Stimulated activated naive CD4-positive, alpha-beta T cell (primary cell): ENCODE measurements around the gene SLC6A4.

Experiments
- DNase-seq, 6 experiments: peaks; one replicate each; lab custom pipeline; 2025; lab: John Stamatoyannopoulos, UW

The SLC6A4 gene

GRCh38 chr17:30235386-30236296 is at the start of gene SLC6A4:
Gene SLC6A4 (minus strand): TSS chr17:30235697. CDS start chr17:30221958, 13,739 bp downstream.
- no peak for DNase-seq

- no peak for DNase-seq
These were observed 43.7 kb upstream of the SLC6A4 start for GRCh38 chr17:30279156-30279555.

GRCh38 chr17:30278032-30278431 is 42.5 kb upstream of the SLC6A4 start:
- DNase-seq, result no peak

GRCh38 chr17:30275911-30276310 is 40.4 kb upstream of the SLC6A4 start:
- no peak for DNase-seq

- DNase-seq, result no peak
These were observed 39.4 kb upstream of the SLC6A4 start for GRCh38 chr17:30274887-30275286.

GRCh38 chr17:30273373-30273772 is 37.9 kb upstream of the SLC6A4 start:
- no peak for DNase-seq

GRCh38 chr17:30271102-30271501 is 35.6 kb upstream of the SLC6A4 start:
- no peak for DNase-seq

- DNase-seq, result no peak
These were observed 32.1 kb upstream of the SLC6A4 start for GRCh38 chr17:30267625-30268024.

- DNase-seq, result no peak
These were observed 28.2 kb upstream of the SLC6A4 start for GRCh38 chr17:30263552-30264333.

GRCh38 chr17:30256756-30257506 is 21.4 kb upstream of the SLC6A4 start:
- DNase-seq, result no peak

- no peak for DNase-seq
These were observed 18.7 kb upstream of the SLC6A4 start for GRCh38 chr17:30254150-30254549.

- DNase-seq, result no peak
These were observed 17.8 kb upstream of the SLC6A4 start for GRCh38 chr17:30253312-30253711.

GRCh38 chr17:30251931-30252330 is 16.4 kb upstream of the SLC6A4 start:
- no peak for DNase-seq

GRCh38 chr17:30249460-30249859 is 14.0 kb upstream of the SLC6A4 start:
- DNase-seq, result no peak

GRCh38 chr17:30248786-30249185 is 13.3 kb upstream of the SLC6A4 start:
- DNase-seq, result no peak

GRCh38 chr17:30246460-30246859 is 11.0 kb upstream of the SLC6A4 start:
- no peak for DNase-seq

- no peak for DNase-seq
These were observed 9.4 kb upstream of the SLC6A4 start for GRCh38 chr17:30244853-30245385.

GRCh38 chr17:30243568-30243967 is 8.1 kb upstream of the SLC6A4 start:
- DNase-seq, result no peak

- DNase-seq, result no peak
These were observed 7.5 kb upstream of the SLC6A4 start for GRCh38 chr17:30243002-30243401.

GRCh38 chr17:30241051-30241450 is 5.6 kb upstream of the SLC6A4 start:
- DNase-seq, result no peak

- DNase-seq, result no peak
These were observed 4.7 kb upstream of the SLC6A4 start for GRCh38 chr17:30240177-30240576.

- no peak for DNase-seq
These were observed 3.6 kb upstream of the SLC6A4 start for GRCh38 chr17:30239089-30239462.
